ENCODE results near the gene DDR1.
A peak's percentile ranks its signal among the peaks of the same experiment; 100 is the strongest.
"Not testable (repeated sequence)": the region's sequence is repeated elsewhere in the genome, so short reads cannot be mapped to it uniquely, and the experiment has no call there.

The DDR1 gene

GRCh38 chr6:30883685-30884520 is at the start of gene DDR1:
Gene DDR1, plus strand, starts transcription at chr6:30884519. Its CDS starts 4,211 bp downstream, at chr6:30888730.
- peak in 1 of 2 experiments; percentile 42 for DNase-seq (ENCODE audit: low read depth in 2 of 2)

GRCh38 chr6:30834646-30835045 is 49.7 kb upstream of the DDR1 start:
- DNase-seq (ENCODE audit: low read depth in 2 of 2): no peak

- no peak for DNase-seq (ENCODE audit: low read depth in 2 of 2)
Measured at GRCh38 chr6:30835576-30835975, 48.7 kb upstream of the DDR1 start.

GRCh38 chr6:30836431-30836866 is 47.9 kb upstream of the DDR1 start:
- DNase-seq (ENCODE audit: low read depth in 2 of 2): peak; percentile 52 to 54

GRCh38 chr6:30836957-30837356 is 47.4 kb upstream of the DDR1 start:
- no peak for DNase-seq (ENCODE audit: low read depth in 2 of 2)

GRCh38 chr6:30837432-30837831 is 46.9 kb upstream of the DDR1 start:
- no peak for DNase-seq (ENCODE audit: low read depth in 2 of 2)

GRCh38 chr6:30837870-30838269 is 46.4 kb upstream of the DDR1 start:
- DNase-seq (ENCODE audit: low read depth in 2 of 2): no peak

GRCh38 chr6:30839671-30840070 is 44.6 kb upstream of the DDR1 start:
- no peak for DNase-seq (ENCODE audit: low read depth in 2 of 2)

GRCh38 chr6:30840084-30840934 is 44.0 kb upstream of the DDR1 start:
- no peak for DNase-seq (ENCODE audit: low read depth in 2 of 2)

GRCh38 chr6:30840935-30841643 is 43.2 kb upstream of the DDR1 start:
- DNase-seq (ENCODE audit: low read depth in 2 of 2): no peak

GRCh38 chr6:30841644-30842504 is 42.4 kb upstream of the DDR1 start:
- no peak for DNase-seq (ENCODE audit: low read depth in 2 of 2)

- DNase-seq (ENCODE audit: low read depth in 2 of 2): peak; percentile 46 to 50
Measured at GRCh38 chr6:30842754-30843610, 41.3 kb upstream of the DDR1 start.

- no peak for DNase-seq (ENCODE audit: low read depth in 2 of 2)
Measured at GRCh38 chr6:30843611-30843998, 40.7 kb upstream of the DDR1 start.

- DNase-seq (ENCODE audit: low read depth in 2 of 2): peak; percentile 60 to 62
Measured at GRCh38 chr6:30844118-30844535, 40.2 kb upstream of the DDR1 start.

GRCh38 chr6:30845183-30845582 is 39.1 kb upstream of the DDR1 start:
- no peak for DNase-seq (ENCODE audit: low read depth in 2 of 2)

- no peak for DNase-seq (ENCODE audit: low read depth in 2 of 2)
Measured at GRCh38 chr6:30847421-30847970, 36.8 kb upstream of the DDR1 start.

GRCh38 chr6:30847971-30848436 is 36.3 kb upstream of the DDR1 start:
- no peak for DNase-seq (ENCODE audit: low read depth in 2 of 2)

GRCh38 chr6:30849903-30850651 is 34.2 kb upstream of the DDR1 start:
- no peak for DNase-seq (ENCODE audit: low read depth in 2 of 2)

GRCh38 chr6:30852459-30852858 is 31.9 kb upstream of the DDR1 start:
- DNase-seq (ENCODE audit: low read depth in 2 of 2): not testable (repeated sequence)
